Adrenal gland (tissue), 12 donors: Measurements from ENCODE around the gene KCNH1. TPM values are rescaled to one million over a fixed set of nuclear protein-coding genes. Genes with fewer than 3 reads are reported as not detected.

Source experiments
- DNase-seq, 7 donors: peaks; one replicate each; pipeline ENCODE4 v3.0.0-alpha.2; 2019 to 2020
- H3K27ac ChIP-seq, 5 donors: fragments of 200-600 bp; sonication (generic) in 4 of 5; 1 replicate in 3 of 5; 2 replicates in 2 of 5; pipeline versions ENCODE4 v1.5.1 to v1.8.0; 2016 to 2020; ENCODE audit warnings: mild to moderate bottlenecking in 1 of 5
- H3K27me3 ChIP-seq: fragments of 200-600 bp; 2 replicates; pipeline ENCODE4 v1.8.0; 2021
- H3K36me3 ChIP-seq, 2 donors: fragments of 200-600 bp; replicated peaks in 1 of 2; 1 replicate in 1 of 2; 2 replicates in 1 of 2; pipeline versions ENCODE4 v1.5.1 to v1.8.0; 2018 to 2022
- H3K4me1 ChIP-seq, 2 donors: fragments of 200-600 bp; replicated peaks in 1 of 2; 1 replicate in 1 of 2; 2 replicates in 1 of 2; pipeline versions ENCODE4 v1.5.1 to v1.8.0; 2018 to 2021
- H3K4me3 ChIP-seq, 4 donors: fragments of 200-600 bp; sonication (generic) in 3 of 4; one replicate each; pipeline ENCODE4 v1.5.1; 2016 to 2018
- H3K9me3 ChIP-seq, 3 donors: fragments of 200-600 bp; sonication (generic) in 1 of 3; replicated peaks in 1 of 3; 1 replicate in 2 of 3; 2 replicates in 1 of 3; pipeline versions ENCODE4 v1.5.1 to v1.8.0; 2016 to 2021
- POLR2A ChIP-seq, 2 donors: fragments of 450-650 bp; IDR thresholded peaks; one replicate each; pipeline ENCODE4 v1.6.1; 2017; ENCODE audit warnings: antibody characterized with exemption in 2 of 2, mild to moderate bottlenecking in 2 of 2, moderate library complexity in 1 of 2
- WGBS, 4 donors: extraction: QIAGEN DNeasy Blood & Tissue Kit in 2 of 4; methylation state at CpG; one replicate each; pipeline versions ENCODE4 v1.1.5 to v1.1.7; 2013 to 2017; 5-methylcytosine and 5-hydroxymethylcytosine counted together
- intact Hi-C, 2 donors: fragments of 100-400 bp; cut with DNase I; formaldehyde crosslinking; loops; one replicate each; pipeline versions ENCODE4 v1.14.1 to v1.15.0; 2022 to 2023
- polyA plus RNA-seq, 3 donors: library from polyadenylated mRNA; stranded (reverse); fragments of 200-250 nt in 2 of 3; fragments of 350-450 nt in 1 of 3; fragmentation: Illumina TruSeq in 1 of 3; extraction: RNeasy Lipid Tissue Mini Kit (QIAGEN cat#74804) in 1 of 3; gene quantifications; one replicate each; pipeline ENCODE4 v1.2.3, GENCODE V29; 2013 to 2014
- total RNA-seq, 9 donors: library from RNA; depleted of rRNA in 4 of 9; stranded (reverse); fragments of >200 nt in 4 of 9; fragments of 120-200 nt in 1 of 9; fragmentation: NEBNext Ultra II Directional in 1 of 9; extraction: Animal tissue kit (Norgen Biotek cat#: 25700) in 1 of 9; gene quantifications; one replicate each; pipeline versions ENCODE4 v1.1.0 to v1.2.4, GENCODE V29; 2013 to 2023
- TF ChIP-seq, protein P1 (sequence below), 6 experiments: fragments of 450-650 bp in 4 of 6; fragments of 200-600 bp in 2 of 6; sonication (generic) in 1 of 6; IDR thresholded peaks; 1 replicate in 5 of 6; 2 replicates in 1 of 6; pipeline versions ENCODE4 v1.5.1 to v1.8.0; 2016 to 2021; ENCODE audit warnings: antibody characterized with exemption in 6 of 6, mild to moderate bottlenecking in 2 of 6, moderate library complexity in 1 of 6
- donor health status: healthy with polysubstance abuse.
- donor health status: Bipolar disorder and iron deficiency.
- donor health status: DM: yes; HTN: yes; CAD: no.
- donor health status: DM: no; HTN: no; CAD: no.
- donor health status: DM: no; HTN: no; CAD: no.
- donor health status: DM: yes; HTN: yes; CAD: no.

The KCNH1 gene
- total and polyA plus RNA-seq, 12 donors, result 0.15 to 2.2 (median 0.73) TPM; not detected in 4

DNA sequence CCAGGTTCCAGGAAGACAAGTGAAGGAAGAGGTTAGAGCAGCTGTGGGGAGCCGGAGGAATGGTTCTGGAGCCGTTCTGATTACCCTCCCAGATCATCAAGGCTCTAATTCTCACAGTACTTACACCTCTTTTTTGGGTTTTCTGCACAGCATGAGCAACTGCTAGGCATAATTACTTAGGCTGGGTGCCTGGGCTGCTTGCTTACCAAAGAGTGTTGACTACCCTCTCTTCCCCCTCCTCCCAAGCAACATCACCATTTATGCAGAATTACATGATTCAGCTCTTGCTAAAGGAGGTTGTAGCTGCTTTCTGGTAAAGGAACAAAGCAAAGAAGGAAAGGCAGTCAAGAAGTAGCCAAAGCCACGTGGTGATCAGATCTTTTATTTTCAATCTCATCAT is 397.2 kb downstream of the KCNH1 start:
- Histone ChIP-seq H3K27me3 (no peaks in the 10 kb centered on the region), H3K36me3 (no peaks in the 10 kb centered on the region), H3K4me1 (no peaks in the 10 kb centered on the region), H3K9me3 (no peaks in the 10 kb centered on the region), H3K4me3 (no peak overlapping the region), H3K27ac (no peak overlapping the region)
- DNase-seq, result no peak
- 57 to 65% (median 58%) methylated on average over 3 of the region's 3 CpGs for WGBS, 4 donors
- TF ChIP-seq, protein P1, sequence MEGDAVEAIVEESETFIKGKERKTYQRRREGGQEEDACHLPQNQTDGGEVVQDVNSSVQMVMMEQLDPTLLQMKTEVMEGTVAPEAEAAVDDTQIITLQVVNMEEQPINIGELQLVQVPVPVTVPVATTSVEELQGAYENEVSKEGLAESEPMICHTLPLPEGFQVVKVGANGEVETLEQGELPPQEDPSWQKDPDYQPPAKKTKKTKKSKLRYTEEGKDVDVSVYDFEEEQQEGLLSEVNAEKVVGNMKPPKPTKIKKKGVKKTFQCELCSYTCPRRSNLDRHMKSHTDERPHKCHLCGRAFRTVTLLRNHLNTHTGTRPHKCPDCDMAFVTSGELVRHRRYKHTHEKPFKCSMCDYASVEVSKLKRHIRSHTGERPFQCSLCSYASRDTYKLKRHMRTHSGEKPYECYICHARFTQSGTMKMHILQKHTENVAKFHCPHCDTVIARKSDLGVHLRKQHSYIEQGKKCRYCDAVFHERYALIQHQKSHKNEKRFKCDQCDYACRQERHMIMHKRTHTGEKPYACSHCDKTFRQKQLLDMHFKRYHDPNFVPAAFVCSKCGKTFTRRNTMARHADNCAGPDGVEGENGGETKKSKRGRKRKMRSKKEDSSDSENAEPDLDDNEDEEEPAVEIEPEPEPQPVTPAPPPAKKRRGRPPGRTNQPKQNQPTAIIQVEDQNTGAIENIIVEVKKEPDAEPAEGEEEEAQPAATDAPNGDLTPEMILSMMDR (IDR thresholded peaks at IDR 0.05), result no peak
- no peak for TF ChIP-seq POLR2A (IDR thresholded peaks at IDR 0.05)
- intact Hi-C loops, result no loop called here

DNA sequence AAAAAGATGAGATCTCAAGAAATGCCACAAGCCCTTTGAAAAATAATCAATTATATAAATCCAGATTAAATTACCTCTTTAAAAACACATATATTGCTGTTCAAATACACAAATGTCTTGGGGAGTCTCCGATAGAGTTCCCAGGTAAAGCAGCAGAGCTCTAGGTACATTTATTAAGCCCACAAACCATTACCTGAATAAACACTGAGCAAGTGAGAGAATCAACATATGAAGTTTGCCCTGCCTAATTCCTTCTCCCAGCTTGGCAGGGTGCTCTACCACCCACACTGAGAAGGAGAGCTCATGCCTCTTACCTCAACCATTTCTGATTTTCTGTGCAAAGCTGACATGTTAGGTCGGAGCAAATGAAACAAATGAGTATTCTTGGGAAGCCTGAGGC is 402.4 kb downstream of the KCNH1 start:
- no peak for TF ChIP-seq POLR2A (IDR thresholded peaks at IDR 0.05)
- TF ChIP-seq, protein P1 (IDR thresholded peaks at IDR 0.05), result no peak
- WGBS, 4 donors, result 83 to 90% (median 88%) methylated on average over 2 of the region's 2 CpGs
- no peak for DNase-seq

DNA sequence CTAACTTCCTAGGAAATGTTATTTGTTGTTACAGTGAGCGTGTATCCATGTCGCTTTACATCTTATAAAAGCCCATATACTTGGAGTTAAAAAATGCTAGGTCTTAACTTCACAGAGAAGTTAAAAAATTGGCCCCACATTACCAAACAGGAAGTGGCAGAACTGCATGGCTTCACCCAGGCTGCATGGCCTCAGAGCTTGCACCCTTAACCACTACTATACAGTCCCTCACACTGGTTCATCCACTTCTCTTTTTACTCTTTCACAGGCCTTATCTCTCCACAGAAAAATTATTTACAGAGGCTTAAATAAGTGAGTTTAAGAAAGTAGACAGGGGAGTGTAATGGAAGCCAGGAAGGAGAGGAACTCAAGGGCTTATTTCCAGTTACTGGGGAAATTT is 402.8 kb downstream of the KCNH1 start:
- no peak overlapping the region for H3K4me3 ChIP-seq
- H3K9me3 ChIP-seq, result no peaks in the 10 kb centered on the region
- 83 to 92% (median 88%) methylated on average over 2 of the region's 2 CpGs for WGBS, 4 donors
- no peaks in the 10 kb centered on the region for H3K36me3 ChIP-seq
- H3K27me3 ChIP-seq, result no peaks in the 10 kb centered on the region
- intact Hi-C loops, result no loop called here
- no peak overlapping the region for H3K27ac ChIP-seq
- H3K4me1 ChIP-seq, result no peaks in the 10 kb centered on the region
- DNase-seq, result no peak
- TF ChIP-seq, protein P1 (IDR thresholded peaks at IDR 0.05), result no peak
- TF ChIP-seq POLR2A (IDR thresholded peaks at IDR 0.05), result no peak

More for the DNA sequence above, 402.4 kb downstream of the KCNH1 start:
- Histone ChIP-seq H3K9me3 (no peaks in the 10 kb centered on the region), H3K4me3 (no peak overlapping the region), H3K4me1 (no peaks in the 10 kb centered on the region), H3K27ac (no peak overlapping the region), H3K36me3 (no peaks in the 10 kb centered on the region), H3K27me3 (no peaks in the 10 kb centered on the region)
- intact Hi-C loops, result no loop called here

DNA sequence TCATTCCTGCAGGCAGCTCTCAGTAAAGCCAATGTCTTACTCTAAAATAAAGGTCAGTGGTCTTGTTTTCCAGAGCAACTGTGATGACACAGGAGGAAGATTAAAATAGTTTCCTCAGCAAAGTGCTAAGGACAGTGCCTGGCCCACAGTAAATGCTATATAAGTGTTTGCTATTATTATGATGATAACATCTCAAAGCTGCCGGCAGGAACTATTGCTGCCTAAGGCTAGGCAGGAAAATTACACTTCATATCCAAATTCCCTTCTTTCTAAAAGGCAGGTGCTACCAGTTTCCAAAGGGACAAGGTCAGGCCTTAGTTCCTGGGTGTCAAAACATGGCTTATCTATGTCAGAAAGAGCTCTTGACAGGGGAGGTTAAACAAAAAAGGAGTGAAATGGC is 403.9 kb downstream of the KCNH1 start:
- H3K27me3 ChIP-seq, result no peaks in the 10 kb centered on the region
- no peak overlapping the region for H3K4me3 ChIP-seq
- WGBS, 4 donors, result 48 to 83% (median 70%) methylated on average over 1 of the region's 1 CpG
- H3K27ac ChIP-seq, result no peak overlapping the region
- no peaks in the 10 kb centered on the region for H3K4me1 ChIP-seq
- DNase-seq, result no peak
- H3K9me3 ChIP-seq, result no peaks in the 10 kb centered on the region
- no peaks in the 10 kb centered on the region for H3K36me3 ChIP-seq
- no peak for TF ChIP-seq POLR2A (IDR thresholded peaks at IDR 0.05)
- TF ChIP-seq, protein P1 (IDR thresholded peaks at IDR 0.05), result no peak
- intact Hi-C loops, result no loop called here
